Liver (tissue), 3 donors: ENCODE data around the gene AHSA1.

Experiments used
- ATF3 ChIP-seq: IDR thresholded peaks from 2 replicates; pipeline ENCODE4 v1.6.1; 2016; ENCODE audit warnings: antibody characterized with exemption
- CTCF ChIP-seq: fragments of 150-350 bp; IDR thresholded peaks from 2 replicates; pipeline ENCODE4 v1.5.1; 2017; ENCODE audit warnings: improper control_type of control experiment, low read depth, low read length; ENCODE audit not compliant: missing input control
- EGR1 ChIP-seq, 2 donors: IDR thresholded peaks; 2 replicates each; pipeline ENCODE4 v1.6.1; 2016 to 2018; ENCODE audit warnings: antibody characterized with exemption in 2 of 2, low read depth in 2 of 2
- GABPA ChIP-seq, 2 donors: IDR thresholded peaks in 1 of 2; conservative IDR thresholded peaks in 1 of 2; 2 replicates each; pipeline ENCODE4 v1.6.1; 2016; ENCODE audit warnings: antibody characterized with exemption in 2 of 2, mild to moderate bottlenecking in 1 of 2, moderate library complexity in 1 of 2
- HNF4A ChIP-seq, 2 donors: conservative IDR thresholded peaks; 2 replicates each; pipeline ENCODE4 v1.6.1; 2016; ENCODE audit warnings: antibody characterized with exemption in 2 of 2, mild to moderate bottlenecking in 2 of 2
- MAX ChIP-seq: IDR thresholded peaks from 2 replicates; pipeline ENCODE4 v1.6.1; 2016; ENCODE audit warnings: antibody characterized with exemption
- RAD21 ChIP-seq, 2 donors: IDR thresholded peaks; 2 replicates each; pipeline ENCODE4 v1.6.1; 2016; ENCODE audit warnings: antibody characterized with exemption in 2 of 2, mild to moderate bottlenecking in 2 of 2
- REST ChIP-seq: IDR thresholded peaks from 2 replicates; pipeline ENCODE4 v1.6.1; 2016; ENCODE audit warnings: antibody characterized with exemption, mild to moderate bottlenecking
- SP1 ChIP-seq: IDR thresholded peaks from 2 replicates; pipeline ENCODE4 v1.6.1; 2018; ENCODE audit warnings: antibody characterized with exemption, mild to moderate bottlenecking
- TAF1 ChIP-seq: conservative IDR thresholded peaks from 2 replicates; pipeline ENCODE4 v1.6.1; 2016; ENCODE audit warnings: antibody characterized with exemption, mild to moderate bottlenecking
- YY1 ChIP-seq: IDR thresholded peaks from 2 replicates; pipeline ENCODE4 v1.6.1; 2016; ENCODE audit warnings: antibody characterized with exemption, mild to moderate bottlenecking
- donor health status: healthy.
- donor health status: healthy.

GRCh38 chr14:77495334-77495733 lies 37.4 kb downstream of the AHSA1 start:
- TF ChIP-seq CTCF (no peak), TAF1 (no peak), MAX (no peak), RAD21 (IDR thresholded peaks at IDR 0.05) (no peak), GABPA (IDR thresholded peaks at IDR 0.05 in 1 of 2, conservative IDR thresholded peaks at IDR 0.05 in 1 of 2) (no peak), REST (no peak), HNF4A (conservative IDR thresholded peaks at IDR 0.05) (no peak), ATF3 (no peak), EGR1 (IDR thresholded peaks at IDR 0.05; ENCODE audit: low read depth in 2 of 2) (no peak), SP1 (no peak), YY1 (no peak)
